Limb (tissue), 2 donors: ENCODE results near the gene SEC22A.
A peak's percentile ranks its signal among the peaks of the same experiment; 100 is the strongest.

Source experiments
- DNase-seq, 2 donors: peaks; one replicate each; pipeline ENCODE4 v3.0.0-alpha.2; 2016; ENCODE audit errors: extremely low spot score in 2 of 2

Gene SEC22A

DNA sequence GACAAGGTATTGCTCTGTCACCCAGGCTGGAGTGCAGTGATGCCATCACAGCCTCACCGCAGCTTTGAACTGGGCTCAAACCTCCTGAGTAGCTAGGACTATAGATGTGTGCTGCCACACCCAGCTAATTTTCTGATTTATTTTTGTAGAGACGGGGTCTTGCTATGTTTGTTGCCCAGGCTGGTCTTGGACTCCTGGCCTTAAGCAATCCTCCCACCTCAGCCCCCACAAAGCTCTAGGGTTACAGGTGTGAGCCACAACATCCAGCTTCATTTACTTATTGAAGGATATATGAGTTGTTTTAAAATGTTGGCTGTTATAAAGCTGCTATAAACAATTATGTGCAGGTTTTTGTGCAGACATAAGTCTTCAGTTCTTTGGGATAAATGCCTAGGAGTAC lies 62.2 kb downstream of the SEC22A start:
- DNase-seq = no peak

DNA sequence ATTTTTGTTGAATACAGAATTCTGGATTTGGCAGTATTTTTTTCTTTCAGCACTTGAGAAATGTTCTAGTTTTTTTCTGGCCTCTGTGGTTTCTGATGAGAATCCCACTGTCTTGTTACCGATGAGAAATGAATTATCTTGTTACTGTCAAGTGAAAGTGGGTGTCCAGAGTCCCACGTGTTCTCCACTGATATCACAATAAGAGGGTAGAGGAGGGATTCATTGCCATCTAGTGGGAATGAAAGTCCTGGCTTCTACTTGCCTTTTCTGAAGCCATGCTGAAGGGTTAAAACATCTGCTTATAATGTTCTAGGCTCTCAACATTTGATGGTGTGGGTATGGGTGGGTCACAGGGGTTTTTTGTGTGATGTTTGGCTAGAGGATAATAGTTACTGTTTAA lies 66.1 kb downstream of the SEC22A start:
- DNase-seq = no peak

- DNase-seq = no peak
Measured at GRCh38 chr3:123270818-123271217, 69.1 kb downstream of the SEC22A start.

DNA sequence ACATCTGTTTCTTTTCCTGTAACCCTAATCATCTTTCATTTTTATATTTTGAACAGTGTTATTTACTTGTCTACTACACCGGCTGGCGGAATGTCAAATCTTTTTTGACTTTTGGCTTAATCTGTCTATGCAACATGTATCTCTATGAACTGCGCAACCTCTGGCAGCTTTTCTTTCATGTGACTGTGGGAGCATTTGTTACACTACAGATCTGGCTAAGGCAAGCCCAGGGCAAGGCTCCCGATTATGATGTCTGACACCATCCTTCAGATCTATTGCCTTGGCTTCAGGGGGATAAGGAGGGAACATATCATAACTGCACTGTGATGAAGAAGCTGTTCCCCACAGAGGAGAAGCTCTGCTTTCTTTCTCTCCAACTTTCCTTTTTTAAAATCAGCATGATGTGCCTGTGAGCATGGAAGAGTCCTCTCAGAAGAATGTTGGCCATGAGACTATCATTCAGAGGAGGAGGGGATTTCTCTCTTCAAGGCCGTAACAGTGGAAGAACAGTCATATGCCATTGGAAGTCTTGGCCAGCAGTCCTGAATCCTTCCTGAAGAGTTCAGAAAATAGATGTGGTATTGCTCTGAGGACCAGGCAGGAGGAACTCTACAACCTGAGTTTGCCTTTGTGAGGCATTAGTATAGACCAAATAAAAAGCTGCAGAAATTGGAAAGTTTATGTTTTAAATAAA lies 69.9 kb downstream of the SEC22A start:
- DNase-seq = no peak

GRCh38 chr3:123272547-123272946 lies 70.8 kb downstream of the SEC22A start:
- no peak for DNase-seq

- no peak for DNase-seq
Measured at GRCh38 chr3:123275691-123276090, 73.9 kb downstream of the SEC22A start.

GRCh38 chr3:123276346-123277006 lies 74.7 kb downstream of the SEC22A start:
- no peak for DNase-seq

- no peak for DNase-seq
Measured at GRCh38 chr3:123277106-123277505, 75.4 kb downstream of the SEC22A start.

GRCh38 chr3:123278446-123278845 lies 76.7 kb downstream of the SEC22A start:
- no peak for DNase-seq

- DNase-seq = no peak
Measured at GRCh38 chr3:123279121-123279520, 77.4 kb downstream of the SEC22A start.

DNA sequence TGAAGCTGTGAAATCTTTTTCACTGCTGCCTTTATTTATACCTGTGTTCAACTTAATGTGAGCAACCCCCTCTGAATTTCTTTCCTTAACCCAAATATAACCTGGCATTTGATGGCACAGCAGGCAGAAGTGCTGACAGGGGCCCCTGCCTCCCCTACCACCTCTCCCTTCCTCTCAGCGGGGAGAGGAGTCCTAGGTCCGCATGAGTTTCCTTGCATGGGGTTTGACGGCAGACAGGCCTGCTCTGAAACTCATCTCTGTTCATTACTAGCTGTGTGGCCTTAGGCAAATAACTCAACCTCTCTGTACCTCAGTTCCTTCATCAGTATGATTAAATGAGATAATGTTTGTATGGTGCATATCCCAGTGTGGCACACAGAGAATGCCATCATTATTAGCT lies 79.7 kb downstream of the SEC22A start:
- DNase-seq = no peak

GRCh38 chr3:123281929-123282328 lies 80.2 kb downstream of the SEC22A start:
- no peak for DNase-seq

DNA sequence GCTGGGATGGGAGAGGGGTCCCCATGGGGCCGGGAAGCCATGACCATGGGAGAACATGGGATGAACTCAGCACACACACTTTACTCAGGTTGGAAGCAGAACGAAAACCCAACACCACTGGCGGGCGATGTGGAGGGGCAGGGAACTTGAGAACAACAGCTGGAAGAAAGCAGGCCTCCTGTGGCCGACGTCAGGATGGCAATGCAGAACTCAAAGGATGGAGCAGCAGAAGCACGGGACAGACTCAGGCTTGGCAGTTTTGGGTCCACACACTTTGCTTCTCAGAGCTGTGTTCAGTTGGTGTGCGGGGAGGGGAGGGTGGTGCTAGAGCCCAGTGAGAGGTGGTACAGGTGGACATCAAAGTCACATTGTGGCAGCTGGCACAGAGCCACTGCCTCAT lies 80.7 kb downstream of the SEC22A start:
- DNase-seq = no peak

GRCh38 chr3:123283074-123283473 lies 81.3 kb downstream of the SEC22A start:
- DNase-seq = no peak

DNA sequence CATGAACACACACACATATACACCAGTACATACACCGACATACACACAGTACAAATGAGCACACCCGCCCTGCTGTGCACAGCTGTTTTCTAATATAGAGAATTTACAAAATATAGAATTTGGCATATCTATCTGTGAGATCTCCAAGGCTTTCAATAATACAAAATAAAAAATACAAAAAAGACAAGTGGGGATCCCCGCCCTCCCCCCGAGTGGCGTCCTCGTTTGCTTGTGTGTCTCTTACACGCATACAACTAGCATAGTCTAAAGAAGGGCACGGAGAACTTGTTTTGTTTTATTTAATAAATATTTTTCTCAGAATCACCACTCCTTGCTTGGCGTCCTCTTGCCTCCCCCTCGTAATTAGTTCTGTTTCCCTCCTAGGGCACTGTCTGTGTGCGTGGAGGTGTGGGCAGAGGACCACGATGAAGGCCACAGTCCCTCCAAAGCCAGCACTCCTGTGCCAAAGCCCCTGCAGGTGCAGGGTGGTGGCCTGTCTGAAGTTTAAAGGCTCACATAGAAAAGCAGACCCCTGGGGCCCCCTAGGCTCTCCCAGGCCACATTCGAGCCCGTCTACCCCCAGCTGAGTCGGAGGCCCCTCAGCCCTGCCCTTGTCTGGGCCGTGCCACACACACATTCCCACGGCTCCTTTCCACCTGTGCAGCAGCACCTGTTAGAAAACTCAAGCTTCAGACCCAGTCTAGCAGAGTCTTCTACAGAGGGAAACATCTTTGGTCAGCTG lies 82.1 kb downstream of the SEC22A start:
- no peak for DNase-seq

- DNase-seq = peak in 1 of 2 donors; percentile 19
Measured at GRCh38 chr3:123284399-123285010, 82.8 kb downstream of the SEC22A start.

DNA sequence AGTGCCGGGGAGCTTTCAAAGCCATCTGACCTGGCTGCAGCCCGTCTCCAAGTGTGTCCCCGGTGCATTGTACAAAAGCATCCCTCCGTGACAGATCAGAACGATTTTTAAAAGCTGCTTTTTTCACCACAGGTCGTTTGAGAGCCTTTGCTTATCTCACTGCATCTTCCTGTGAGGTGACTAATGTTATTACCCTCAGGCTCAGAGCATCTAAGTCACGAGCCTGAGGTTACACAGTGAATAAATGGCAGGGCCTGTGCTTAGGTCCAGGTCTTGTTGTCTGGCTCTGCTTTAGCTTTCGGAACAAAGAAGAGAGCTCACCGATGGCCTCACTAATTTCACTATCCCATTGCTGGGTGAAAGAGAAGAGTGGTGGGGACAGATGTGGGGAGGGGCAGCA lies 83.3 kb downstream of the SEC22A start:
- no peak for DNase-seq

GRCh38 chr3:123285479-123285878 lies 83.7 kb downstream of the SEC22A start:
- peak in 1 of 2 donors; percentile 15 for DNase-seq

- peak in 1 of 2 donors; percentile 21 for DNase-seq
Measured at GRCh38 chr3:123285931-123286307, 84.2 kb downstream of the SEC22A start.

DNA sequence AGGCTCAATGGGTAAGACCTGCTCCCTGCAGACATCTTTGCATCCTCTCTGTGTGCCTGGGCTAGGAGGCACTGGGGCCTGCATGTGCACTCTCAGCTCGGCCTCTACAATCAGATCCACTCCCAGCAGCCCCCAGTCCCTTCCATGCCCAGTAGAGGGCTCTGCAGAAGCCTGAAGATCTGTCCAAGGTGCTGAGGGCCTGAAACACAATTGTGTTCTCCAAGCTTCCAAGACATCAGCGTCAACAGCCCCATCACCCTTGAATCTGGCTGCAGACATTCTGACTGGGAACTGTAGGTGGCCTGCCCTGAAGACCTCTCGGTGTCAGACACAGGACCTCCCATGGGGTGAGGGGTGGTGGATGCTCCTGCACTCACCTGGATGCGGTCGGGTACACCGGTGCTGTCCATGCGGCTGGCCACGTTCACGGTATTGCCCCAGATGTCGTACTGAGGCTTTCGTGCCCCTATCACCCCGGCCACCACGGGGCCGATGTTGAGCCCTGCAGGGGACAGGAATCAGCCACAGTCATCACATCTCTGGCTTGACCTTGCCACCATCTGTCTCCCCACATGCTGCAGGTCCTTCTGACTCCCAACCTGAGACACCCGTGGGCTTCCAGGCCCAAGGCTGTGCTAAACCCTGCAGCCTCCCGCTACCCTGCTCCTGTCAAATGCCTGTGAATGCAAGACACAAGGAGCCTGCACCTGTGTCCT lies 84.7 kb downstream of the SEC22A start:
- DNase-seq = peak; percentile 14 to 69
